ENCODE results near the gene RPS19BP1. TPM values are rescaled to one million over a fixed set of nuclear protein-coding genes. Genes with fewer than 3 reads are reported as not detected.
A peak's percentile ranks its signal among the peaks of the same experiment; 100 is the strongest.

RPS19BP1 gene
- total RNA-seq, 4 donors from 2014 or later: 72.2 to 128 (median 104) TPM

DNA sequence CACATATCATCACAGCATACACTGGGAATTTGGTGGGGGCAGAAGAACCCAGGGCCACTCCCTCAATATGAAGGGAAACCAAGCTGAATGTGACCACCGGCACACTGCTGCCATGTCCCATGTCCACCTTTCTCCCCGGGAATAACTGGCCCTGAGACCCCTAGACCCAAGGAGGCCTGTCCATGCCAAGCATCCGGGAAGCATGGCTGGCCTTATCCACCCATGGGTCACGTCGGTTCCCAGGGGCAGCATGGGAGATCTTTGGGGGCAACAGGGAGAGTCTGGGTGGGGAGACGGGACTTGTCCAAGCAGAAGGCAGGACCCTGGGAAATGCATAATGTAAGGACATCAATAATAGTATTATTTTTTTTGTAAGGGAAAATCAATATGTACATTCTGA lies 40.9 kb downstream of the RPS19BP1 start:
- no peak for TF ChIP-seq POLR2A (IDR thresholded peaks at IDR 0.05)
- TF ChIP-seq CTCF (IDR thresholded peaks at IDR 0.05 in 4 of 5, conservative IDR thresholded peaks at IDR 0.05 in 1 of 5): no peak
- Histone ChIP-seq H3K4me1 (peaks cover 0 to 7% of the 10 kb centered on the region in 2 donors), H3K27me3 (no peaks in the 10 kb centered on the region), H3K27ac (no peak overlapping the region), H3K36me3 (no peaks in the 10 kb centered on the region), H3K9me3 (no peaks in the 10 kb centered on the region), H3K4me3 (no peak overlapping the region)
- ATAC-seq: no peak
- no peak for DNase-seq
- in situ Hi-C loops (cut with MboI; ENCODE audit: low sequenced_read_pairs in 4 of 4): no loop called here
- intact Hi-C loops (cut with DNase I; ENCODE audit: low total_unique reads): no loop called here

- Histone ChIP-seq H3K4me3 (no peak overlapping the region), H3K4me1 (peaks cover 0 to under 1% of the 10 kb centered on the region in 2 donors), H3K9me3 (no peaks in the 10 kb centered on the region), H3K36me3 (no peaks in the 10 kb centered on the region), H3K27me3 (no peaks in the 10 kb centered on the region), H3K27ac (no peak overlapping the region)
- TF ChIP-seq CTCF (IDR thresholded peaks at IDR 0.05 in 4 of 5, conservative IDR thresholded peaks at IDR 0.05 in 1 of 5): no peak
- TF ChIP-seq POLR2A (IDR thresholded peaks at IDR 0.05): no peak
- in situ Hi-C loops (cut with MboI; ENCODE audit: low sequenced_read_pairs in 4 of 4): no loop called here
- intact Hi-C loops (cut with DNase I; ENCODE audit: low total_unique reads): no loop called here
- no peak for DNase-seq
- no peak for ATAC-seq
These were observed 41.4 kb downstream of the RPS19BP1 start for GRCh38 chr22:39490966-39491680.

DNA sequence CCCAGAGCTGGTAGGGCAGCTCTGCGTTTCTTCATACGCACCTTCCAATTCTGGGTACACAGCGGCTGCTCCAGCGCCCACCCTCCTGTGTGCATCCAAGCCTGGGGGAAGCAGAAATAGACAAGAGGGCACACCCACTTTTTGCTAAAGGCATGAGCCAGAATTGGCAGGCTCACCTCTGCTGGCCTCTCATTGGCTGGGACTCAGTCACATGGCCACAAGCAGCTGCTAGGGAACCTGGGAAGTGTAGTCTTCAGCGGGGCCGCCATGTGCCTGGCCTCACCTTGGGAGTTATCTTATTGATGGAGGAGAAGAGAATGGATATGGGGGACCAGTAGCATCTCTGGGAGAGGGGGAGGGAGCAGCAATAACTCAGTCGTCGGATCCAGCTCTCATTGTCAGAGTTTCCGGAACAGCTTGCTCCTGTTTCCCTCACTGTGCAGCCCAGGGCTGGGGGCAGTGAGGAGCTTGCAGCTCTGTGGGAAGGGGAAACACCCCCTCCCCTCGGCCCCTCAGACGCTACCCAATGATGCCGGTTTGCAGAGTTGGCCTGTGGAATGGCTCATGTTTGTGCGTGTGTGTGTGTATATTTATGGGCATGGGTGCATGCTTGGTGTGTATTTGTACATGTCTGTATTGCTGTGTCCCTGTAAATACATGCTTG lies 42.3 kb downstream of the RPS19BP1 start:
- Histone ChIP-seq H3K9me3 (no peaks in the 10 kb centered on the region), H3K27me3 (no peaks in the 10 kb centered on the region), H3K27ac (no peak overlapping the region), H3K4me1 (no peaks in the 10 kb centered on the region), H3K36me3 (no peaks in the 10 kb centered on the region), H3K4me3 (no peak overlapping the region)
- in situ Hi-C loops (cut with MboI; ENCODE audit: low sequenced_read_pairs in 4 of 4): no loop called here
- ATAC-seq (peak; percentile 97), DNase-seq (peak; percentile 71 to 82)
- TF ChIP-seq POLR2A (IDR thresholded peaks at IDR 0.05) (no peak), CTCF (IDR thresholded peaks at IDR 0.05 in 4 of 5, conservative IDR thresholded peaks at IDR 0.05 in 1 of 5) (no peak)
- intact Hi-C loops (cut with DNase I; ENCODE audit: low total_unique reads): no loop called here

- Histone ChIP-seq H3K4me3 (no peak overlapping the region), H3K27me3 (no peaks in the 10 kb centered on the region), H3K9me3 (no peaks in the 10 kb centered on the region), H3K36me3 (no peaks in the 10 kb centered on the region), H3K27ac (no peak overlapping the region), H3K4me1 (no peaks in the 10 kb centered on the region)
- TF ChIP-seq CTCF (IDR thresholded peaks at IDR 0.05 in 4 of 5, conservative IDR thresholded peaks at IDR 0.05 in 1 of 5): no peak
- TF ChIP-seq POLR2A (IDR thresholded peaks at IDR 0.05): no peak
- no peak for DNase-seq
- no peak for ATAC-seq
- intact Hi-C loops (cut with DNase I; ENCODE audit: low total_unique reads): no loop called here
- in situ Hi-C loops (cut with MboI; ENCODE audit: low sequenced_read_pairs in 4 of 4): no loop called here
These were observed 43.2 kb downstream of the RPS19BP1 start for GRCh38 chr22:39489094-39490068.
